B cell (primary cell): Measurements from ENCODE around the gene SYTL1. TPM values are rescaled to one million over a fixed set of nuclear protein-coding genes. Genes with fewer than 3 reads are reported as not detected.

Source experiments
- ATAC-seq: fragments of 200-7000 bp; cut with Tn5 transposase; one replicate; pipeline ENCODE4 v1.10.0; 2021; ENCODE audit warnings: low read depth, mild to moderate bottlenecking, moderate number of reproducible peaks, moderate library complexity
- CTCF ChIA-PET: fragments of 350-600 bp; sonication (Branson Sonifier 250); formaldehyde crosslinking; loops from one replicate; lab custom pipeline; 2021; ENCODE audit warnings: antibody characterized with exemption, inconsistent platforms; lab: Charles Lee
- POLR2A ChIA-PET: fragments of 350-600 bp; sonication (Branson Sonifier 250); formaldehyde crosslinking; loops from one replicate; lab custom pipeline; 2021; ENCODE audit warnings: antibody characterized with exemption; lab: Charles Lee
- DNase-seq: peaks from one replicate; pipeline ENCODE4 v3.0.0; 2013
- H2AFZ ChIP-seq: 2 replicates; pipeline ENCODE4 v1.6.1; 2012; ENCODE audit warnings: mild to moderate bottlenecking, low read depth, low read length; ENCODE audit not compliant: insufficient read depth, poor library complexity, severe bottlenecking
- H3K27ac ChIP-seq, 2 donors: 1 replicate in 1 of 2; 2 replicates in 1 of 2; pipeline ENCODE4 v1.5.1; 2012 to 2013; ENCODE audit warnings: low read length in 2 of 2, mild to moderate bottlenecking in 2 of 2, moderate library complexity in 1 of 2
- H3K27me3 ChIP-seq, 4 experiments: fragments of 200-600 bp in 1 of 4; sonication (generic) in 1 of 4; replicated peaks in 1 of 4; 1 replicate in 2 of 4; 2 replicates in 2 of 4; pipeline versions ENCODE4 v1.6.1 to v1.7.0; 2013 to 2016; ENCODE audit warnings: low read length in 3 of 4, mild to moderate bottlenecking in 2 of 4, mixed read lengths in 1 of 4, moderate library complexity in 1 of 4; ENCODE audit not compliant: insufficient read depth in 4 of 4, control insufficient read depth in 3 of 4; ENCODE audit errors: control extremely low read depth in 1 of 4
- H3K36me3 ChIP-seq, 2 experiments: replicated peaks in 1 of 2; 1 replicate in 1 of 2; 2 replicates in 1 of 2; pipeline versions ENCODE4 v1.6.1 to v1.7.1; 2013; ENCODE audit warnings: low read length in 1 of 2; ENCODE audit not compliant: insufficient read depth in 2 of 2, control insufficient read depth in 1 of 2; ENCODE audit errors: control extremely low read depth in 1 of 2, extremely low read depth in 1 of 2
- H3K4me1 ChIP-seq, 2 donors: fragments of 200-600 bp in 1 of 2; sonication (generic) in 1 of 2; 1 replicate in 1 of 2; 2 replicates in 1 of 2; pipeline versions ENCODE4 v1.5.1 to v1.6.1; 2013 to 2017; ENCODE audit warnings: low read length in 2 of 2; ENCODE audit not compliant: control insufficient read depth in 2 of 2, insufficient read depth in 2 of 2
- H3K4me2 ChIP-seq: replicated peaks from 2 replicates; pipeline ENCODE3; 2012; ENCODE audit warnings: mild to moderate bottlenecking, low read depth, low read length; ENCODE audit not compliant: poor library complexity, severe bottlenecking
- H3K4me3 ChIP-seq, 5 experiments: fragments of 200-600 bp in 1 of 5; sonication (generic) in 1 of 5; 1 replicate in 3 of 5; 2 replicates in 2 of 5; pipeline versions ENCODE4 v1.5.1 to v1.7.0; 2011 to 2016; ENCODE audit warnings: low read length in 4 of 5, mild to moderate bottlenecking in 4 of 5, low read depth in 2 of 5, control low read depth in 1 of 5, moderate library complexity in 1 of 5; ENCODE audit not compliant: insufficient read depth in 1 of 5; ENCODE audit errors: control extremely low read depth in 1 of 5, extremely low read depth in 1 of 5
- H3K79me2 ChIP-seq: fragments of 200-600 bp; sonication (generic); one replicate; pipeline ENCODE4 v1.6.0; 2016; ENCODE audit warnings: low read length; ENCODE audit not compliant: control insufficient read depth, insufficient read depth
- H3K9ac ChIP-seq: fragments of 200-600 bp; sonication (generic); 2 replicates; pipeline ENCODE4 v1.6.1; 2017; ENCODE audit warnings: mild to moderate bottlenecking, low read length, moderate library complexity
- H3K9me3 ChIP-seq, 3 donors: one replicate each; pipeline versions ENCODE4 v1.6.1 to v1.7.1; 2013; ENCODE audit warnings: low read length in 2 of 3; ENCODE audit not compliant: control insufficient read depth in 2 of 3, insufficient read depth in 1 of 3; ENCODE audit errors: control extremely low read depth in 1 of 3
- H4K20me1 ChIP-seq: 2 replicates; pipeline ENCODE4 v1.6.0; 2012; ENCODE audit warnings: mild to moderate bottlenecking, low read length; ENCODE audit not compliant: insufficient read depth, control insufficient read depth, poor library complexity, severe bottlenecking
- H3K27ac Mint-ChIP-seq: one replicate; pipeline ENCODE4 v1.8.0; 2021; ENCODE audit warnings: mixed read lengths
- H3K27me3 Mint-ChIP-seq: one replicate; pipeline ENCODE4 v1.8.0; 2021; ENCODE audit warnings: mixed read lengths
- H3K4me1 Mint-ChIP-seq: one replicate; pipeline ENCODE4 v1.8.0; 2021; ENCODE audit warnings: mixed read lengths
- H3K4me3 Mint-ChIP-seq: one replicate; pipeline ENCODE4 v1.8.0; 2021; ENCODE audit warnings: mixed read lengths
- H3K9me3 Mint-ChIP-seq: one replicate; pipeline ENCODE4 v1.8.0; 2022; ENCODE audit warnings: mixed read lengths; ENCODE audit not compliant: insufficient read depth
- EZH2 ChIP-seq: IDR thresholded peaks from 2 replicates; pipeline ENCODE4 v1.6.1; 2012; ENCODE audit warnings: borderline replicate concordance, low read depth, mild to moderate bottlenecking, moderate library complexity, low read length; ENCODE audit not compliant: insufficient read depth, poor library complexity, severe bottlenecking
- WGBS: methylation state at CpG from one replicate; pipeline ENCODE4 v1.1.5; 2013; ENCODE audit warnings: missing lambda C conversion rate; ENCODE audit not compliant: insufficient coverage; 5-methylcytosine and 5-hydroxymethylcytosine counted together
- intact Hi-C: fragments of 100-400 bp; cut with micrococcal nuclease; formaldehyde crosslinking; loops from one replicate; pipeline ENCODE4 v1.10.0; 2022
- polyA plus RNA-seq: library from polyadenylated mRNA; depleted of rRNA; stranded (reverse); fragments of >200 nt; gene quantifications from 2 replicates; pipeline ENCODE4 v1.2.3, GENCODE V29; 2012
- total RNA-seq, 2 donors: library from RNA; stranded (reverse); fragments of 120-200 nt in 1 of 2; gene quantifications; 1 replicate in 1 of 2; 2 replicates in 1 of 2; pipeline versions ENCODE4 v1.2.3 to v1.2.4, GENCODE V29; 2013 to 2022
- TF ChIP-seq, protein P1 (sequence below): fragments of 200-600 bp; IDR thresholded peaks from one replicate; pipeline ENCODE4 v1.8.0; 2022; ENCODE audit warnings: antibody characterized with exemption, mild to moderate bottlenecking

SYTL1 gene
- total and polyA plus RNA-seq, 2 donors (not counting 1 experiment from before 2014, with no cell fraction given) = 159 to 444 TPM

DNA sequence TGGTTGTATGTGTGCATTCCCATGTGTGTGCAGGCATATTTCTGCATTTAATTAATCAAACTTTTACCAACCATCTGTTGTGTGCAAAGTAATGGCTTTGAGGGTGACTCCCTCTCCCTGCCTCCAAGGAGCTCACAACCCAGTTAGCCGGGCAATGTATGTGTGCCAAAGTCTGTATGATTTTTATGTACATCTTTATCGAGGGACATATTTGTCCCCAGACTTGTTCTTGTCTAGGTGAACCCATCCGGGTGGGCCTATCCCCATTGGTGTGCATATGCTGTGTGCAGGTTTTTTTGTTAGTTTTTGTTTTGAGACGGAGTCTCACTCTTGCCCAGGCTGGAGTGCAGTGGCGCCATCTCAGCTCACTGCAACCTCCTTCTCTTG, 1.8 kb downstream of the SYTL1 start:
- ChIA-PET CTCF (interaction anchor here (0.6 to 12.7 kb wide), 4 partner anchors 11 to 425 kb away, joined by 3 to 132 read pairs (median 18); no protein-coding TSS in a partner anchor), POLR2A (interaction anchor here (0.9 to 1.6 kb wide), 2 partner anchors 14 to 96 kb away, joined by 4 to 6 read pairs; no protein-coding TSS in a partner anchor)
- Histone ChIP-seq H2AFZ (peak overlapping the region; percentile 84), H3K9ac (peak overlapping the region; percentile 77), H3K27ac (peak overlapping the region; percentile 85 to 88), H4K20me1 (peaks cover 12% of the 10 kb centered on the region), H3K27me3 (no peaks in the 10 kb centered on the region), H3K79me2 (peaks cover 51% of the 10 kb centered on the region), H3K9me3 (peaks cover 0 to 7% (median 0%) of the 10 kb centered on the region in 3 donors), H3K36me3 (peaks cover 0 to 33% of the 10 kb centered on the region in 2 experiments), H3K4me3 (peak overlapping the region; percentile 61 to 89 (median 78)), H3K4me2 (peak overlapping the region; percentile 89), H3K4me1 (peaks cover 37 to 60% of the 10 kb centered on the region in 2 donors)
- Mint-ChIP-seq H3K9me3 (no peaks in the 10 kb centered on the region), H3K27ac (peak overlapping the region; percentile 98), H3K4me3 (peak overlapping the region; percentile 96), H3K4me1 (peaks cover 67% of the 10 kb centered on the region), H3K27me3 (no peaks in the 10 kb centered on the region)
- no peak for TF ChIP-seq EZH2
- TF ChIP-seq, protein P1, sequence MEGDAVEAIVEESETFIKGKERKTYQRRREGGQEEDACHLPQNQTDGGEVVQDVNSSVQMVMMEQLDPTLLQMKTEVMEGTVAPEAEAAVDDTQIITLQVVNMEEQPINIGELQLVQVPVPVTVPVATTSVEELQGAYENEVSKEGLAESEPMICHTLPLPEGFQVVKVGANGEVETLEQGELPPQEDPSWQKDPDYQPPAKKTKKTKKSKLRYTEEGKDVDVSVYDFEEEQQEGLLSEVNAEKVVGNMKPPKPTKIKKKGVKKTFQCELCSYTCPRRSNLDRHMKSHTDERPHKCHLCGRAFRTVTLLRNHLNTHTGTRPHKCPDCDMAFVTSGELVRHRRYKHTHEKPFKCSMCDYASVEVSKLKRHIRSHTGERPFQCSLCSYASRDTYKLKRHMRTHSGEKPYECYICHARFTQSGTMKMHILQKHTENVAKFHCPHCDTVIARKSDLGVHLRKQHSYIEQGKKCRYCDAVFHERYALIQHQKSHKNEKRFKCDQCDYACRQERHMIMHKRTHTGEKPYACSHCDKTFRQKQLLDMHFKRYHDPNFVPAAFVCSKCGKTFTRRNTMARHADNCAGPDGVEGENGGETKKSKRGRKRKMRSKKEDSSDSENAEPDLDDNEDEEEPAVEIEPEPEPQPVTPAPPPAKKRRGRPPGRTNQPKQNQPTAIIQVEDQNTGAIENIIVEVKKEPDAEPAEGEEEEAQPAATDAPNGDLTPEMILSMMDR = no peak
- intact Hi-C loops = no loop called here
- ATAC-seq (no peak), DNase-seq (no peak)
- 0% methylated on average over 1 of the region's 5 CpGs for WGBS

DNA sequence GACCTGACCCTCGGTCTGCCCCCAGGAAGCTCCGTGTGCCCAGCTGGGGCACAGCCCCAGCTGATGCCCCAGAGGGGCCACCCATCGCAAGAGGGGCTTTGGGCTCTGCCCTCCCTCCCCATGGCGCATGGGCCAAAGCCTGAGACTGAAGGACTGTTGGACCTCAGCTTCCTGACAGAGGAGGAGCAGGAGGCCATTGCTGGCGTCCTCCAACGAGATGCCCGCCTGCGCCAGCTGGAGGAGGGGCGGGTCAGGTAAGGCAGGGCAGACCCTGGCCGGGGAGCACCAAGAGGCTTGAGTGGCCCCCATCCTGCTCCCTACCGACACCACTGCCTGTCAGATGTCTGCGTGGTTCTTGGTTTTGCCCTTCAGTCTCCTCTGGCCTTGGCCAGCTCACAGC, 3.5 kb downstream of the SYTL1 start:
- Mint-ChIP-seq H3K27ac (no peak overlapping the region), H3K27me3 (no peaks in the 10 kb centered on the region), H3K9me3 (no peaks in the 10 kb centered on the region), H3K4me3 (no peak overlapping the region), H3K4me1 (peaks cover 56% of the 10 kb centered on the region)
- Histone ChIP-seq H4K20me1 (peaks cover 12% of the 10 kb centered on the region), H3K4me1 (peaks cover 29 to 51% of the 10 kb centered on the region in 2 donors), H3K9ac (no peak overlapping the region), H3K36me3 (peaks cover 0 to 42% of the 10 kb centered on the region in 2 experiments), H3K27ac (no peak overlapping the region), H2AFZ (no peak overlapping the region), H3K4me2 (peak overlapping the region; percentile 38), H3K27me3 (no peaks in the 10 kb centered on the region), H3K4me3 (no peak overlapping the region), H3K79me2 (peaks cover 59% of the 10 kb centered on the region), H3K9me3 (peaks cover 0 to 2% (median 0%) of the 10 kb centered on the region in 3 donors)
- no peak for TF ChIP-seq EZH2
- POLR2A ChIA-PET = interaction anchor here (0.9 to 1.4 kb wide), 2 partner anchors 9 to 20 kb away, joined by 3 to 7 read pairs; no protein-coding TSS in a partner anchor
- 94% methylated on average over 12 of the region's 12 CpGs for WGBS
- DNase-seq (no peak), ATAC-seq (no peak)
- CTCF ChIA-PET = interaction anchor here (0.5 to 12.7 kb wide), 5 partner anchors 12 to 145 kb away, joined by 3 to 132 read pairs (median 4); partner anchors contain the start of gene MAP3K6
- intact Hi-C loops = no loop called here
